Measurements from ENCODE around the gene DIRAS1.

- TF ChIP-seq CTCF (IDR thresholded peaks at IDR 0.05): no peak
- TF ChIP-seq POLR2A (IDR thresholded peaks at IDR 0.05): no peak
Observed at GRCh38 chr19:2715470-2716274, 5.5 kb downstream of the DIRAS1 start.
